Transverse colon (tissue), 4 donors: ENCODE measurements around the gene ZNRF3.

Experiments used
- CTCF ChIP-seq, 5 experiments: fragments of 200-600 bp in 3 of 5; fragments of 450-650 bp in 2 of 5; sonication (generic) in 3 of 5; IDR thresholded peaks; 1 replicate in 2 of 5; 2 replicates in 3 of 5; pipeline ENCODE4 v1.5.1; 2016 to 2017; ENCODE audit warnings: antibody characterized with exemption in 5 of 5, inconsistent platforms in 3 of 5, mild to moderate bottlenecking in 2 of 5, moderate library complexity in 1 of 5
- EP300 ChIP-seq: sonication (generic); formaldehyde crosslinking; IDR thresholded peaks from one replicate; pipeline ENCODE4 v1.6.1; 2017; ENCODE audit warnings: antibody characterized with exemption, low read depth
- POLR2A ChIP-seq: fragments of 450-650 bp; IDR thresholded peaks from one replicate; pipeline ENCODE4 v1.6.1; 2016; ENCODE audit warnings: antibody characterized with exemption, mild to moderate bottlenecking, moderate library complexity
- POLR2AphosphoS5 ChIP-seq, 3 donors: sonication (generic); formaldehyde crosslinking; IDR thresholded peaks; one replicate each; pipeline ENCODE4 v1.6.1; 2016; ENCODE audit warnings: antibody characterized with exemption in 3 of 3

- no peak for TF ChIP-seq CTCF (IDR thresholded peaks at IDR 0.05)
- no peak for TF ChIP-seq POLR2A
- TF ChIP-seq POLR2AphosphoS5 (IDR thresholded peaks at IDR 0.05): no peak
- TF ChIP-seq EP300: no peak
Measured at GRCh38 chr22:29089507-29089906, 206.1 kb downstream of the ZNRF3 start.
